Progenitor cell of endocrine pancreas (in vitro differentiated cells): ENCODE results near the gene ZNF532. TPM values are rescaled to one million over a fixed set of nuclear protein-coding genes. Genes with fewer than 3 reads are reported as not detected.

Experiments
- DNase-seq: peaks from one replicate; pipeline ENCODE4 v3.0.0; 2021; ENCODE audit warnings: low spot score; ENCODE audit not compliant: unreplicated experiment
- H3K27ac Mint-ChIP-seq: 2 replicates; pipeline ENCODE4 v1.8.0; 2021; ENCODE audit warnings: mild to moderate bottlenecking, moderate library complexity, mixed read lengths
- H3K27me3 Mint-ChIP-seq: 2 replicates; pipeline ENCODE4 v1.8.0; 2021; ENCODE audit warnings: mixed read lengths
- H3K36me3 Mint-ChIP-seq: 2 replicates; pipeline ENCODE4 v1.8.0; 2022; ENCODE audit warnings: mixed read lengths; ENCODE audit not compliant: insufficient read depth
- H3K4me1 Mint-ChIP-seq: 2 replicates; pipeline ENCODE4 v1.8.0; 2021; ENCODE audit warnings: low read depth, mixed read lengths
- H3K4me3 Mint-ChIP-seq: 2 replicates; pipeline ENCODE4 v1.8.0; 2021; ENCODE audit warnings: low read depth, mild to moderate bottlenecking, moderate library complexity, mixed read lengths
- H3K9me3 Mint-ChIP-seq: 2 replicates; pipeline ENCODE4 v1.8.0; 2021; ENCODE audit warnings: low read depth, mixed read lengths
- total RNA-seq: library from RNA; stranded (reverse); gene quantifications from 2 replicates; pipeline ENCODE4 v1.2.1, GENCODE V29; 2021
- TF ChIP-seq, protein P1 (sequence below): fragments of 200-600 bp; sonication (generic); IDR thresholded peaks from one replicate; pipeline ENCODE4 v1.5.0; 2021; ENCODE audit warnings: antibody characterized with exemption, mild to moderate bottlenecking; ENCODE audit not compliant: unreplicated experiment

ZNF532 gene
- total RNA-seq, 1 donor from 2014 or later, result 190 TPM

DNA sequence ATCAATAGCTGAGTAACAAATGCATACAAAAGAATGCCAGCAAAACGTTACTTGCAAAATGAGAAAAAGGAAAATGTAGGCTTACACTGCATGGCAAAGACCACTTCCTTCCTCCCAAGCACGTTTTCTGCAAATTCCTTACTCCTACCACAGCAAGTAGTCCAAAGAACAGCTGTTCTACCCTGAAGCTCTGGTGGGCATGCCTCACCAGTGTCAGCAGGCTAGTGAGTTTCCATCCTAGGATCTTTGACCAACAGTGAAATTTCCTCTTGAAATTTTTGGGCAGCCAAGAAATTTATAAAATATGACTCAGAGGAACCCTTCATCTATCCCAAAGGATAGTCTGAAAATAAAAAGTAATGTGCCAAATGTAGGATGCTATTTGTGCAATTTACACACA, 123.9 kb downstream of the ZNF532 start:
- TF ChIP-seq, protein P1, sequence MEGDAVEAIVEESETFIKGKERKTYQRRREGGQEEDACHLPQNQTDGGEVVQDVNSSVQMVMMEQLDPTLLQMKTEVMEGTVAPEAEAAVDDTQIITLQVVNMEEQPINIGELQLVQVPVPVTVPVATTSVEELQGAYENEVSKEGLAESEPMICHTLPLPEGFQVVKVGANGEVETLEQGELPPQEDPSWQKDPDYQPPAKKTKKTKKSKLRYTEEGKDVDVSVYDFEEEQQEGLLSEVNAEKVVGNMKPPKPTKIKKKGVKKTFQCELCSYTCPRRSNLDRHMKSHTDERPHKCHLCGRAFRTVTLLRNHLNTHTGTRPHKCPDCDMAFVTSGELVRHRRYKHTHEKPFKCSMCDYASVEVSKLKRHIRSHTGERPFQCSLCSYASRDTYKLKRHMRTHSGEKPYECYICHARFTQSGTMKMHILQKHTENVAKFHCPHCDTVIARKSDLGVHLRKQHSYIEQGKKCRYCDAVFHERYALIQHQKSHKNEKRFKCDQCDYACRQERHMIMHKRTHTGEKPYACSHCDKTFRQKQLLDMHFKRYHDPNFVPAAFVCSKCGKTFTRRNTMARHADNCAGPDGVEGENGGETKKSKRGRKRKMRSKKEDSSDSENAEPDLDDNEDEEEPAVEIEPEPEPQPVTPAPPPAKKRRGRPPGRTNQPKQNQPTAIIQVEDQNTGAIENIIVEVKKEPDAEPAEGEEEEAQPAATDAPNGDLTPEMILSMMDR, result no peak
- H3K9me3 Mint-ChIP-seq, result peaks cover 22% of the 10 kb centered on the region
- H3K27me3 Mint-ChIP-seq, result no peaks in the 10 kb centered on the region
- H3K4me1 Mint-ChIP-seq, result no peaks in the 10 kb centered on the region
- H3K4me3 Mint-ChIP-seq, result no peak overlapping the region
- H3K27ac Mint-ChIP-seq, result no peak overlapping the region
- H3K36me3 Mint-ChIP-seq, result peaks cover 18% of the 10 kb centered on the region
- no peak for DNase-seq

DNA sequence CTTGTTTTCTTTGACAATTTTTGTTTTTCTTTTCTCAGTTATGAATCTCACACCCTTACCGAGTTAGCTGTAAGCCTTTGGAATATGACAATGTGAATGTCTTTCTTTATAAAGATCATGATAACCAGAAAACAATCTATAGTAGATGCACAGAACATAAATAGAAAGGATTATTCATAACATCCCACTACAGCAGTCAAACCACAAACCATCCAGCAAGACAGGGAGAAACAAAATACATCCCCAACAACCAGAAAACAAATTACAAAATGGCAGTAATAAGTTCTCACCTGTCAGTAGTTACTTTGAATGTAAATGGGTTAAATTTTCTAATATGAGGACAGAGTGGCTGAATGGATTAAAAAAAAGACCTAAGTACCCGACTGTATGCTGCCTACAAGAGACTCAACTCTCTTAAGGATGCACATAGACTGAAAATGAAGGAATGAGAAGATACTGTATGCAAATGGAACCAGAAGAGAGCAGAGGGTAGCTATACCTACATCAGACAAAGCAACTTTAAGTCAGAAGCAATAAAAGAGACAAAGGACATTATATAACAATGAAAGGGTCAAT, 124.6 kb downstream of the ZNF532 start:
- TF ChIP-seq, protein P1, result no peak

DNA sequence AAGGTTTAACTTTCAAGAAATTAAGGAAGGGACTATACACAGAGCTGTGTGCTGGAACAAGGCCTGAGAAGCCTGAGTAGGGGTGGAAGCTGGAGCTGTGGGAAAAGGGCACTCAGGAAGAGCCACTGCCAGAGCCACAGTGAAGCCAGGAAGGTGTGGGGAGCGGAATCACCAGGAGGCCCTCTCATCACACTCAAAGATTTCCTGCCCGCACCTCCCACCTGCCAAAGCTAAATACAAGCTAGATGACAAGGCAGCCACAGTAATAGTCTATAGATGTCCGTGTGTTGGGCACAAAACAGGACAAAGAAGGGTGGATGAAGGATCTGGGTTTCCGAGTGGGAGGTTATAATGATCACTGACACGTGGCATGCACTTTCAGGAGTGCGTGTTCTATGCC, 126.0 kb downstream of the ZNF532 start:
- TF ChIP-seq, protein P1, result no peak
- DNase-seq, result no peak
- peaks cover 8% of the 10 kb centered on the region for H3K36me3 Mint-ChIP-seq
- H3K9me3 Mint-ChIP-seq, result peaks cover 22% of the 10 kb centered on the region
- H3K4me1 Mint-ChIP-seq, result no peaks in the 10 kb centered on the region
- no peak overlapping the region for H3K27ac Mint-ChIP-seq
- no peaks in the 10 kb centered on the region for H3K27me3 Mint-ChIP-seq
- H3K4me3 Mint-ChIP-seq, result no peak overlapping the region

More for the DNA sequence above, 124.6 kb downstream of the ZNF532 start:
- H3K27ac Mint-ChIP-seq, result no peak overlapping the region
- H3K27me3 Mint-ChIP-seq, result no peaks in the 10 kb centered on the region
- H3K9me3 Mint-ChIP-seq, result peaks cover 22% of the 10 kb centered on the region
- DNase-seq, result no peak
- H3K4me3 Mint-ChIP-seq, result no peak overlapping the region
- H3K4me1 Mint-ChIP-seq, result no peaks in the 10 kb centered on the region
- peaks cover 13% of the 10 kb centered on the region for H3K36me3 Mint-ChIP-seq

DNA sequence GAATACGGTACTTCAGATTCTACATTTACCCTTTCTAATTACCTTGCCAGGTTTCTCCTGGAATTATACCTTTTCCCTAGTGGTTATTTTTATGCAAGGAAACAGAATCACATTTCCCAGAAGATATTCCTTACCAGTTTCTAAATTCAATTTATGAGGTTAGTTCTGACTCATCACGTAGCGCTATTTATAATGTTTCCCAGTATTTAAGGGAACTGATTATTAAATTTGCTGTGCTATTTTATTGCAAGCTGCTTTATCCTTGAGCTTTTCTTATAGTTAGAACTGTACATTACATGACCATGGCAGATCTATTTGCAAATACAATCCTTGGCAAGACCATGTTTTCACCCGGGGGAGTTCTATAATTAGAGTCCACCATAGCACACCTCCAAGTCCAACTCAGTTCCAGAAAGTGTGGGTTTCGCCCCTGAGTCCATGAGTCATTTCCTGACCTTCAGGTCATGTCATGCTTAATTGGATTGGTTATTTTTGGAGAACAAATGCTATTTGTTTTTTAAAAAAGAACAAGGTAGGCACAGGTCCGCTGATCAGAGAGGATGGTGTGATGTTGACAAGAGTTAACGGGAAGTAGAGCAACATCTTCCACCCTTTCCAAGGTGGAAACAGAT, 126.6 kb downstream of the ZNF532 start:
- Mint-ChIP-seq H3K27me3 (no peaks in the 10 kb centered on the region), H3K4me3 (no peak overlapping the region), H3K27ac (no peak overlapping the region), H3K9me3 (peaks cover 22% of the 10 kb centered on the region), H3K4me1 (no peaks in the 10 kb centered on the region), H3K36me3 (peaks cover 7% of the 10 kb centered on the region)
- TF ChIP-seq, protein P1, result no peak
- no peak for DNase-seq

DNA sequence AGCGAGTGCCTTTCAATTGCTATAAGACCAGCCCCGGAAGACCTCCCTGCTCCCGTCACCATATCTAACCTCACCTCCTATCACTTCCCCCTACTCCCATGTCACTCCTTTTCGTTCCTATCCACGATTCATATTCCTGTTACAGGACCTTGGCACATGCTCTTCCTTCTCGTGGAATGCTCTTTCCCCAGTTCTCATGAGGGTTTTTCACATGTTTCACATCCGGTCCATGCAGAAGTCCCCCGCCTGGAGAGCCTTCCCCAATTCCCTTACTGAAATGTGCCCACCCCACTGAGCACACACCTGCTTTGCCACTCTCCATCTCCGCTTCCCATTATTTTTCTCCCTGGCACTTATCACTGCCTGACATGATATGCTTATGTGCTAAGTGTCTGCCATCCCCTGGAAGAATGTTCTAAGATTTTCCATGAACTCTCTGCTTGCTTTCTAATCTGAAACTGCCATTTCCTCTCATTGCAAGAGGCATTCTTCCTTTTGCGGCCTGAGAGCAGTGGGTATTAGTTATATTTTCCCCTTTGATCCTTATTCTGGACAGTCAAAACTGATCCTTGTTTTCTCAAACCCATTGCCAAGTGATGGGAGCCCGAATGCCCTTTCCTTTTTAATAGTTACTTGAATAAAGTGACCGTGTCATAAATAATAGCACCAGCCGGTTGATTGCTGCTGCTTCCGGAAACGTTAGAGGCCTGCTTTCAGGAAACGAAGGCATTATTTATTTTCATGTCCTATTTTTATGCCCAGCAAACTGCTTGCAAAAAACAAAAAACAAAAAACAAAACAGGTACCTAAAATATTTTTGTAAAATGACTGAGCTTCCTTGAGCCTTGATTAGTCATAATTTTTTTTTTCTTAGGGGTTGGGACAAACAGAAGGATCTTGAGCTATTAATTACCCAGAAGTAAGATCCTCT, 127.9 kb downstream of the ZNF532 start:
- no peak for DNase-seq
- H3K4me3 Mint-ChIP-seq, result no peak overlapping the region
- TF ChIP-seq, protein P1, result no peak
- H3K36me3 Mint-ChIP-seq, result no peaks in the 10 kb centered on the region
- H3K27me3 Mint-ChIP-seq, result no peaks in the 10 kb centered on the region
- no peaks in the 10 kb centered on the region for H3K4me1 Mint-ChIP-seq
- peaks cover 15% of the 10 kb centered on the region for H3K9me3 Mint-ChIP-seq
- H3K27ac Mint-ChIP-seq, result no peak overlapping the region
